ENCODE data around the gene ZNF654.

DNA sequence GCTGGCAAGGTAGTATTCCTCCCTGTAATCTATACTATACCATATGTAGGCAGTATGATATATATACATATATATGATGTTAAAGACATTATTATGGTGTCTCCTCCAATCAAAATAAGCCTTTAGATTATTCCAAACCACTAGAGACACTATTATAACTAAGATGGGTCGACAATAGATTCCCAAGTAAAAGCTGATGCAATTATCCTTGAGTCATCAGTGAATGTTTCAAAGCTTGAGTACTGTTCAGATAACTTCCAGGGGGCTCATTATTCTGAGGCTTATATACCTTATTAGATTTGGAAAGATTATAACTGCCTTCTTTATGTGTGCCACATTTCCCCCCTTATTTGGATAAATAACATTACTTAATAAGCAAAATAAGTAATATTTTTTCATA lies 78.8 kb downstream of the ZNF654 start:
- TF ChIP-seq, protein P1, sequence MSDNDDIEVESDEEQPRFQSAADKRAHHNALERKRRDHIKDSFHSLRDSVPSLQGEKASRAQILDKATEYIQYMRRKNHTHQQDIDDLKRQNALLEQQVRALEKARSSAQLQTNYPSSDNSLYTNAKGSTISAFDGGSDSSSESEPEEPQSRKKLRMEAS (IDR thresholded peaks at IDR 0.05; ENCODE audit: insufficient read depth, insufficient read length) = no peak
- no peak for TF ChIP-seq CTCF (IDR thresholded peaks at IDR 0.05; ENCODE audit: extremely low read depth in 1 of 2, insufficient read depth in 1 of 2, low read depth in 1 of 2, low read length in 2 of 2)
- no peak for TF ChIP-seq EZH2 (IDR thresholded peaks at IDR 0.05; ENCODE audit: borderline replicate concordance, low read depth, low read length, severe bottlenecking)
- TF ChIP-seq JUN (IDR thresholded peaks at IDR 0.05; ENCODE audit: borderline replicate concordance, insufficient read depth, insufficient read length, low read depth) = no peak
- TF ChIP-seq POLR2AphosphoS5 (IDR thresholded peaks at IDR 0.05; ENCODE audit: insufficient read depth, low read depth, low read length) = no peak

Measured in endothelial cell of umbilical vein (primary cell).